GM19193 (cell line): ENCODE results near the gene LRRC23.
A peak's percentile ranks its signal among the peaks of the same experiment; 100 is the strongest.

Experiments
- POLR2A ChIP-seq: IDR thresholded peaks from 4 replicates; pipeline ENCODE4 v1.6.1; 2011; ENCODE audit not compliant: insufficient read depth, insufficient read length; ENCODE audit errors: extremely low read depth

Gene LRRC23

GRCh38 chr12:6869049-6870021, 35.3 kb upstream of the LRRC23 start:
- TF ChIP-seq POLR2A: peak; percentile 29

GRCh38 chr12:6871052-6871957, 33.3 kb upstream of the LRRC23 start:
- peak; percentile 16 for TF ChIP-seq POLR2A

GRCh38 chr12:6872073-6873048, 32.3 kb upstream of the LRRC23 start:
- peak; percentile 45 for TF ChIP-seq POLR2A

GRCh38 chr12:6873094-6874014, 31.3 kb upstream of the LRRC23 start, which contains the start of gene SPSB2:
Gene SPSB2 (minus strand): TSS chr12:6873303. CDS start chr12:6872901, 402 bp downstream.
- TF ChIP-seq POLR2A: peak; percentile 74

- TF ChIP-seq POLR2A: no peak
Observed at GRCh38 chr12:6883252-6883651, 21.4 kb upstream of the LRRC23 start.

- no peak for TF ChIP-seq POLR2A
Observed at GRCh38 chr12:6883683-6884082, 20.9 kb upstream of the LRRC23 start.

GRCh38 chr12:6884539-6884938, 20.1 kb upstream of the LRRC23 start:
- TF ChIP-seq POLR2A: no peak

GRCh38 chr12:6887460-6887859, 17.2 kb upstream of the LRRC23 start:
- TF ChIP-seq POLR2A: no peak

- TF ChIP-seq POLR2A: no peak
Observed at GRCh38 chr12:6888360-6888759, 16.3 kb upstream of the LRRC23 start.

- peak; percentile 87 for TF ChIP-seq POLR2A
Observed at GRCh38 chr12:6890789-6891645, 13.6 kb upstream of the LRRC23 start.

GRCh38 chr12:6891646-6892001, 13.0 kb upstream of the LRRC23 start:
- TF ChIP-seq POLR2A: no peak

GRCh38 chr12:6894321-6894720, 10.3 kb upstream of the LRRC23 start:
- TF ChIP-seq POLR2A: no peak
